ENCODE results near the gene RNF207. TPM values are rescaled to one million over a fixed set of nuclear protein-coding genes. Genes with fewer than 3 reads are reported as not detected.

Gene RNF207
- total RNA-seq, 5 donors from 2014 or later (not counting 1 experiment from before 2014, with no cell fraction given): 4.7 to 9.7 (median 6.9) TPM

- Histone ChIP-seq H3K27me3 (replicated peaks in 1 of 2; ENCODE audit: control insufficient read depth in 2 of 2, extremely low read depth in 1 of 2, insufficient read depth in 2 of 2, low read length in 1 of 2) (peaks cover 14 to 86% of the 10 kb centered on the region in 2 experiments), H3K36me3 (ENCODE audit: control insufficient read depth in 2 of 2, extremely low read depth in 1 of 2, insufficient read depth in 1 of 2, low read length in 1 of 2) (no peaks in the 10 kb centered on the region), H3K4me3 (ENCODE audit: control insufficient read depth in 1 of 2, extremely low read depth in 1 of 2, low read length in 1 of 2) (no peak overlapping the region), H3K27ac (ENCODE audit: low read length) (no peak overlapping the region), H3K4me1 (ENCODE audit: control insufficient read depth in 1 of 2, extremely low read depth in 1 of 2, insufficient read depth in 2 of 2, low read length in 2 of 2) (peaks cover 3 to 34% of the 10 kb centered on the region in 2 experiments), H3K9me3 (no peaks in the 10 kb centered on the region)
- peak; percentile 64 to 78 (median 73) for ATAC-seq (replicated peaks in 1 of 4)
- Mint-ChIP-seq H3K36me3 (no peaks in the 10 kb centered on the region), H3K9me3 (no peaks in the 10 kb centered on the region), H3K27ac (peak overlapping the region in 1 of 2 donors; percentile 63), H3K4me1 (peaks cover 5 to 17% (median 10%) of the 10 kb centered on the region in 3 donors), H3K4me3 (peak overlapping the region; percentile 49 to 78 (median 64)), H3K27me3 (peaks cover 32 to 65% of the 10 kb centered on the region in 2 donors)
- POLR2A ChIA-PET: no interaction called here
- DNase-seq: peak; percentile 36 to 89 (median 71)
- CTCF ChIA-PET: interaction anchor here (0.5 to 2.0 kb wide), 11 partner anchors 96 to 295 kb away, joined by 3 to 8 read pairs (median 3); no protein-coding TSS in a partner anchor
- WGBS (ENCODE audit: insufficient coverage): 8% methylated on average over 17 of the region's 30 CpGs
Measured at GRCh38 chr1:6246497-6247467, 40.9 kb downstream of the RNF207 start.

- no peak overlapping the region for H3K27ac ChIP-seq (ENCODE audit: low read length)
- 51% methylated on average over 2 of the region's 5 CpGs for WGBS (ENCODE audit: insufficient coverage)
Measured at GRCh38 chr1:6247651-6248050, 41.7 kb downstream of the RNF207 start.

GRCh38 chr1:6248161-6248776 lies 42.4 kb downstream of the RNF207 start:
- Mint-ChIP-seq H3K4me1 (peaks cover 5 to 17% (median 10%) of the 10 kb centered on the region in 3 donors), H3K4me3 (no peak overlapping the region), H3K9me3 (no peaks in the 10 kb centered on the region), H3K36me3 (no peaks in the 10 kb centered on the region), H3K27me3 (peaks cover 32 to 71% of the 10 kb centered on the region in 2 donors), H3K27ac (no peak overlapping the region)
- Histone ChIP-seq H3K9me3 (no peaks in the 10 kb centered on the region), H3K4me3 (ENCODE audit: control insufficient read depth in 1 of 2, extremely low read depth in 1 of 2, low read length in 1 of 2) (no peak overlapping the region), H3K36me3 (ENCODE audit: control insufficient read depth in 2 of 2, extremely low read depth in 1 of 2, insufficient read depth in 1 of 2, low read length in 1 of 2) (no peaks in the 10 kb centered on the region), H3K27me3 (replicated peaks in 1 of 2; ENCODE audit: control insufficient read depth in 2 of 2, extremely low read depth in 1 of 2, insufficient read depth in 2 of 2, low read length in 1 of 2) (peaks cover 10 to 83% of the 10 kb centered on the region in 2 experiments), H3K4me1 (ENCODE audit: control insufficient read depth in 1 of 2, extremely low read depth in 1 of 2, insufficient read depth in 2 of 2, low read length in 2 of 2) (peaks cover 2 to 31% of the 10 kb centered on the region in 2 experiments), H3K27ac (ENCODE audit: low read length) (no peak overlapping the region)
- POLR2A ChIA-PET: interaction anchor here in 1 of 2 donors (0.6 kb wide), 1 partner anchor 218 kb away, joined by 3 read pairs; the partner anchor contains the start of gene TNFRSF25
- WGBS (ENCODE audit: insufficient coverage): 91% methylated on average over 11 of the region's 14 CpGs
- no peak for ATAC-seq (replicated peaks in 1 of 4)
- DNase-seq: no peak
- CTCF ChIA-PET: interaction anchor here (0.6 to 2.0 kb wide), 2 partner anchors 100 to 156 kb away, joined by 7 to 8 read pairs; no protein-coding TSS in a partner anchor

More at GRCh38 chr1:6247651-6248050, 41.7 kb downstream of the RNF207 start:
- Mint-ChIP-seq H3K4me1 (peaks cover 5 to 17% (median 10%) of the 10 kb centered on the region in 3 donors), H3K4me3 (no peak overlapping the region), H3K9me3 (no peaks in the 10 kb centered on the region), H3K36me3 (no peaks in the 10 kb centered on the region), H3K27me3 (peaks cover 32 to 72% of the 10 kb centered on the region in 2 donors), H3K27ac (no peak overlapping the region)
- Histone ChIP-seq H3K27me3 (replicated peaks in 1 of 2; ENCODE audit: control insufficient read depth in 2 of 2, extremely low read depth in 1 of 2, insufficient read depth in 2 of 2, low read length in 1 of 2) (peaks cover 14 to 87% of the 10 kb centered on the region in 2 experiments), H3K36me3 (ENCODE audit: control insufficient read depth in 2 of 2, extremely low read depth in 1 of 2, insufficient read depth in 1 of 2, low read length in 1 of 2) (no peaks in the 10 kb centered on the region), H3K4me3 (ENCODE audit: control insufficient read depth in 1 of 2, extremely low read depth in 1 of 2, low read length in 1 of 2) (no peak overlapping the region), H3K9me3 (no peaks in the 10 kb centered on the region), H3K4me1 (ENCODE audit: control insufficient read depth in 1 of 2, extremely low read depth in 1 of 2, insufficient read depth in 2 of 2, low read length in 2 of 2) (peaks cover 2 to 31% of the 10 kb centered on the region in 2 experiments)
- ChIA-PET CTCF (interaction anchor here (0.6 to 2.0 kb wide), 5 partner anchors 95 to 241 kb away, joined by 3 to 8 read pairs (median 4); no protein-coding TSS in a partner anchor), POLR2A (no interaction called here)
- DNase-seq: no peak
- ATAC-seq (replicated peaks in 1 of 4): no peak

GRCh38 chr1:6248932-6249738 lies 43.2 kb downstream of the RNF207 start:
- H3K4me3 ChIP-seq (ENCODE audit: control insufficient read depth in 1 of 2, extremely low read depth in 1 of 2, low read length in 1 of 2): peak overlapping the region in 1 of 2 donors; percentile 6
- H3K27ac ChIP-seq (ENCODE audit: low read length): no peak overlapping the region
- no peak for DNase-seq
- Mint-ChIP-seq H3K9me3 (no peaks in the 10 kb centered on the region), H3K36me3 (no peaks in the 10 kb centered on the region), H3K27me3 (peaks cover 25 to 63% of the 10 kb centered on the region in 2 donors), H3K4me3 (no peak overlapping the region), H3K4me1 (peaks cover 5 to 17% (median 10%) of the 10 kb centered on the region in 3 donors), H3K27ac (no peak overlapping the region)
- WGBS (ENCODE audit: insufficient coverage): 11% methylated on average over 95 of the region's 96 CpGs
- no peaks in the 10 kb centered on the region for H3K9me3 ChIP-seq
- ChIA-PET CTCF (no interaction called here), POLR2A (interaction anchor here in 1 of 2 donors (0.6 kb wide), 1 partner anchor 217 kb away, joined by 3 read pairs; the partner anchor contains the start of gene TNFRSF25)
- H3K36me3 ChIP-seq (ENCODE audit: control insufficient read depth in 2 of 2, extremely low read depth in 1 of 2, insufficient read depth in 1 of 2, low read length in 1 of 2): no peaks in the 10 kb centered on the region
- peaks cover 2 to 31% of the 10 kb centered on the region in 2 experiments for H3K4me1 ChIP-seq (ENCODE audit: control insufficient read depth in 1 of 2, extremely low read depth in 1 of 2, insufficient read depth in 2 of 2, low read length in 2 of 2)
- ATAC-seq (replicated peaks in 1 of 4): no peak
- peaks cover 6 to 75% of the 10 kb centered on the region in 2 experiments for H3K27me3 ChIP-seq (replicated peaks in 1 of 2; ENCODE audit: control insufficient read depth in 2 of 2, extremely low read depth in 1 of 2, insufficient read depth in 2 of 2, low read length in 1 of 2)

- no peak overlapping the region for H3K27ac ChIP-seq (ENCODE audit: low read length)
- no peaks in the 10 kb centered on the region for H3K36me3 ChIP-seq (ENCODE audit: control insufficient read depth in 2 of 2, extremely low read depth in 1 of 2, insufficient read depth in 1 of 2, low read length in 1 of 2)
- Mint-ChIP-seq H3K4me1 (peaks cover 5 to 15% (median 10%) of the 10 kb centered on the region in 3 donors), H3K9me3 (no peaks in the 10 kb centered on the region), H3K4me3 (no peak overlapping the region), H3K27ac (no peak overlapping the region), H3K27me3 (peaks cover 21 to 58% of the 10 kb centered on the region in 2 donors), H3K36me3 (no peaks in the 10 kb centered on the region)
- H3K4me1 ChIP-seq (ENCODE audit: control insufficient read depth in 1 of 2, extremely low read depth in 1 of 2, insufficient read depth in 2 of 2, low read length in 2 of 2): peaks cover 0 to 25% of the 10 kb centered on the region in 2 experiments
- 9% methylated on average over 60 of the region's 71 CpGs for WGBS (ENCODE audit: insufficient coverage)
- no peak for DNase-seq
- ChIA-PET POLR2A (no interaction called here), CTCF (no interaction called here)
- H3K4me3 ChIP-seq (ENCODE audit: control insufficient read depth in 1 of 2, extremely low read depth in 1 of 2, low read length in 1 of 2): no peak overlapping the region
- ATAC-seq (replicated peaks in 1 of 4): no peak
- no peaks in the 10 kb centered on the region for H3K9me3 ChIP-seq
- H3K27me3 ChIP-seq (replicated peaks in 1 of 2; ENCODE audit: control insufficient read depth in 2 of 2, extremely low read depth in 1 of 2, insufficient read depth in 2 of 2, low read length in 1 of 2): peaks cover 5 to 69% of the 10 kb centered on the region in 2 experiments
Measured at GRCh38 chr1:6249739-6250689, 44.1 kb downstream of the RNF207 start.

Data from T-cell (primary cell).